ENCODE data around the gene KCNH1. TPM values are rescaled to one million over a fixed set of nuclear protein-coding genes. Genes with fewer than 3 reads are reported as not detected.

KCNH1 gene
- total RNA-seq, 2 donors from 2014 or later = 0.68 to 1.2 TPM

DNA sequence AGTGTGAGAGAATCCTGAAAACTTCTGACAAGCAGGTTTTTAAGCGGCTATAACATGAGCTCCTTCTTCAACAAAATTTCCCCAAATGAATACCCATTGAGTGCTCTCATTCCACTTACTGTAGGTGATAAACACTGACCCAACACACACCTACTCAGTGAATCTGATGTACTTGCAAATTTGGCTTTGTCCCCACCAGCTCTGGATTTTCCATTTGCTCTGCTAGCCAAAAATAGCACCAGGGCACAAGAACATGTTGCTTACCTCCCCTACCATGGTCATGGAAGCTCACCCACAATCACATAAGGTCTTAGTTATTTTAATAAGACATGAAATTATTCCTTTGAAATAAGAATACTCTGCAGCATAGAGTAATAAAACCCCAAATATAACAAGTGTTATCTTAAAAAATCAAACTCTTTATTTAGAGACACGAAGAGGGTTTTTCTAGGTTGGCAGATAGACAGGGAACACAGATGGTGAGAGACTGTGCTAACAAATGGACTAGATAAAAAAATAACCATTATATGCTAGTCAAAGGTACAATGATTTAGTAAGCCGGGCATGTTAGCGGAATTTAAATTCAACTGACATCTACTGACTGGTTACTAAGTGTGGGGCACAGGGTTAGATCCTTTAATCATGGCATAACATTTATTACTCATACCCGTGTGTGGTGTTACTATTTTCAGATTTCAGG, 291.9 kb downstream of the KCNH1 start:
- H3K27me3 ChIP-seq (replicated peaks; ENCODE audit: insufficient read depth) = no peaks in the 10 kb centered on the region
- intact Hi-C loops (cut with DNase I) = no loop called here
- DNase-seq (ENCODE audit: low spot score) = no peak
- H3K9me3 ChIP-seq = no peaks in the 10 kb centered on the region
- H3K4me3 ChIP-seq = no peak overlapping the region
- H3K4me1 ChIP-seq (replicated peaks) = no peaks in the 10 kb centered on the region
- H3K27ac ChIP-seq = no peak overlapping the region
- 43% methylated on average over 5 of the region's 5 CpGs for WGBS
- H3K36me3 ChIP-seq = no peaks in the 10 kb centered on the region
- no peak for TF ChIP-seq POLR2A (IDR thresholded peaks at IDR 0.05)
- TF ChIP-seq POLR2AphosphoS5 (IDR thresholded peaks at IDR 0.05) = no peak
- TF ChIP-seq, protein P1, sequence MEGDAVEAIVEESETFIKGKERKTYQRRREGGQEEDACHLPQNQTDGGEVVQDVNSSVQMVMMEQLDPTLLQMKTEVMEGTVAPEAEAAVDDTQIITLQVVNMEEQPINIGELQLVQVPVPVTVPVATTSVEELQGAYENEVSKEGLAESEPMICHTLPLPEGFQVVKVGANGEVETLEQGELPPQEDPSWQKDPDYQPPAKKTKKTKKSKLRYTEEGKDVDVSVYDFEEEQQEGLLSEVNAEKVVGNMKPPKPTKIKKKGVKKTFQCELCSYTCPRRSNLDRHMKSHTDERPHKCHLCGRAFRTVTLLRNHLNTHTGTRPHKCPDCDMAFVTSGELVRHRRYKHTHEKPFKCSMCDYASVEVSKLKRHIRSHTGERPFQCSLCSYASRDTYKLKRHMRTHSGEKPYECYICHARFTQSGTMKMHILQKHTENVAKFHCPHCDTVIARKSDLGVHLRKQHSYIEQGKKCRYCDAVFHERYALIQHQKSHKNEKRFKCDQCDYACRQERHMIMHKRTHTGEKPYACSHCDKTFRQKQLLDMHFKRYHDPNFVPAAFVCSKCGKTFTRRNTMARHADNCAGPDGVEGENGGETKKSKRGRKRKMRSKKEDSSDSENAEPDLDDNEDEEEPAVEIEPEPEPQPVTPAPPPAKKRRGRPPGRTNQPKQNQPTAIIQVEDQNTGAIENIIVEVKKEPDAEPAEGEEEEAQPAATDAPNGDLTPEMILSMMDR (IDR thresholded peaks at IDR 0.05) = no peak

DNA sequence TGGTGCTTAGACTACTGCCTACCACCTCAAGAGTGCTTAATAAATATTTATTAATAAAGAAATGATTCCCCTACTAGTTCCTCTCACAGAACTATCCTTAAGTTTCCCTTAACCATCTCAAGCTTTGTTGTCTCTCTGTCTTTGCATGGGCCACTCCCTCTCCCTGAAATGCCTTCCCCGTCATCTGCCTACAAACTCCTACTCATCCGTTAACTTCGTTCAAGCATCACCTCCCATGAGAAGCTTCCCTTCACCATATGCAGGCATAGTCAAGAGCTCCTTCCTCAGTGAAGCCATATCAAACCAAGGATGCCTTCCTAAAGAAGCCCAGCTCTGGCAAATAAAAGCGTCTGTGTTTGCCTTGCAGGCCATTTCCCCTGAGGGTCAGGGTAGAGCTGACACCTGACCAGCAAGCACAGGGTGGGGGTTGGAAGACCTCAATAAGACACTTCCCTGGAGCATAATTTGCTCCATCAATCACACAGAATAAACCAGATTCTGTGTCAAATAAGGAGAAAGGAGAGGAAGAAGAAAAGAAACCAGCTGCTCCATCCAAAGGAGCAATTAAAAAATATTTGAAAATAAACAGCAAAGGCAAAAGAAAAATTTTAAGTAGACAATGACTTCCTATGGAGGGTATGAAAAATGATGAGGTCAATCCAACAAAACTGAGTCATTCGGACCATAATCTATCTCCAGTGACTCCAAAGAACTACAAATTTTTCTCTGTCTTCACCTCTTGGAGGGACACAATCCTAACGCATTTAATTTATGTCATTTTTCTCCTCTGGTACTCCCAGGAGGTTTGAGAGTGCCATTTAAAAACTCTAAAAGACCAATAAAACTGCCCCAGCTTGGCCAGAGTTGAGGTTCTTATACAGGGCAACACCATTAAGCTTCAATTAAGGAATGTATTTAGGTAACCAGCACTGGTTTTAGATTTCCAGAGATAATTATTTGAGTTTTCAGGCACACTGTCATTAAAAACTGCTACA, 303.6 kb downstream of the KCNH1 start:
- no peak overlapping the region for H3K4me3 ChIP-seq
- intact Hi-C loops (cut with DNase I) = no loop called here
- TF ChIP-seq POLR2A (IDR thresholded peaks at IDR 0.05) = no peak
- TF ChIP-seq, protein P1 (IDR thresholded peaks at IDR 0.05) = no peak
- TF ChIP-seq POLR2AphosphoS5 (IDR thresholded peaks at IDR 0.05) = no peak
- H3K4me1 ChIP-seq (replicated peaks) = no peaks in the 10 kb centered on the region
- DNase-seq (ENCODE audit: low spot score) = no peak
- H3K9me3 ChIP-seq = no peaks in the 10 kb centered on the region
- WGBS = 51% methylated on average over 6 of the region's 6 CpGs
- no peaks in the 10 kb centered on the region for H3K27me3 ChIP-seq (replicated peaks; ENCODE audit: insufficient read depth)
- H3K27ac ChIP-seq = no peak overlapping the region
- no peaks in the 10 kb centered on the region for H3K36me3 ChIP-seq

DNA sequence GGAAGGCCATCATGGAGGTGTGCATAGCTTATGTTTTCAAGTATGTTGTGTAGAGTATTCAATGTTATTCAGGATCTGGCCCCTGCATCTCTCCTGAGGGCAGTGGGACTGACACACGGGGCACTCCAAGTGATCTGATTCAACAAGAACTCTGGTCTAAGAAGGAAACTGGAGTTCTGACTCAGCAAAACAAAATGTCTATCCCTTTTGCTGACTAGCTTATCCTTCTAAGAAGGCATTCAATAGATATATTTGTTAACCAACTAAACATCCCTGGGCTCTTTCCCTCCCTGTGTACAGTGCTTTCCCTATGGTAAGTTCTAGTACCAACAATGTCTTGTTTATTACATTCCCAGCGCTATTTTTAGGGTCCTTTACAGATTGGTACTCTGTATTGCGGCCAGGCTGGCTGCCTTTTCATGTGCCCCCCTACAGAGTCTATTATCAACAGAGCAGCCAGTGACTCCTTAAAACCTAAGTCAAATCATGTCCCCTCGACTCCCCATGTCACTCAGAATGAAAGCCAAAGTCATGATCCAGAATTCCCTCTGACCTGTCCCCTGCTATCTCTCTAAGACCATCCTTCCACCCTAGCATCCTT, 304.9 kb downstream of the KCNH1 start:
- intact Hi-C loops (cut with DNase I) = no loop called here
- DNase-seq (ENCODE audit: low spot score) = no peak

GRCh38 chr1:210827481-210827880, 306.5 kb downstream of the KCNH1 start:
- Histone ChIP-seq H3K4me1 (replicated peaks) (no peaks in the 10 kb centered on the region), H3K9me3 (no peaks in the 10 kb centered on the region), H3K27me3 (replicated peaks; ENCODE audit: insufficient read depth) (no peaks in the 10 kb centered on the region), H3K4me3 (no peak overlapping the region), H3K27ac (no peak overlapping the region), H3K36me3 (no peaks in the 10 kb centered on the region)
- intact Hi-C loops (cut with DNase I) = no loop called here
- no peak for TF ChIP-seq POLR2A (IDR thresholded peaks at IDR 0.05)
- no peak for TF ChIP-seq POLR2AphosphoS5 (IDR thresholded peaks at IDR 0.05)
- TF ChIP-seq, protein P1 (IDR thresholded peaks at IDR 0.05) = no peak
- no peak for DNase-seq (ENCODE audit: low spot score)

More for the DNA sequence above, 304.9 kb downstream of the KCNH1 start:
- no peak overlapping the region for H3K27ac ChIP-seq
- 86% methylated on average over 4 of the region's 4 CpGs for WGBS
- no peaks in the 10 kb centered on the region for H3K36me3 ChIP-seq
- H3K9me3 ChIP-seq = no peaks in the 10 kb centered on the region
- H3K4me1 ChIP-seq (replicated peaks) = no peaks in the 10 kb centered on the region
- TF ChIP-seq POLR2A (IDR thresholded peaks at IDR 0.05) (no peak), POLR2AphosphoS5 (IDR thresholded peaks at IDR 0.05) (no peak)
- TF ChIP-seq, protein P1 (IDR thresholded peaks at IDR 0.05) = no peak
- H3K27me3 ChIP-seq (replicated peaks; ENCODE audit: insufficient read depth) = no peaks in the 10 kb centered on the region
- no peak overlapping the region for H3K4me3 ChIP-seq

All from prostate gland (tissue), 2 donors.